COLO668 (cell line): ENCODE results near the gene KIF11.
A peak's percentile ranks its signal among the peaks of the same experiment; 100 is the strongest.

ENCODE experiments used
- DNase-seq: peaks from one replicate; lab custom pipeline; 2025; ENCODE audit not compliant: unreplicated experiment; lab: John Stamatoyannopoulos, UW

Gene KIF11

GRCh38 chr10:92677708-92678107 lies 84.8 kb downstream of the KIF11 start:
- DNase-seq, result no peak

GRCh38 chr10:92678206-92678605 lies 85.3 kb downstream of the KIF11 start:
- DNase-seq, result no peak

GRCh38 chr10:92681306-92681834 lies 88.4 kb downstream of the KIF11 start:
- no peak for DNase-seq

GRCh38 chr10:92688573-92688926 lies 95.6 kb downstream of the KIF11 start:
- DNase-seq, result no peak

- peak; percentile 60 for DNase-seq
Observed at GRCh38 chr10:92688927-92689662, 96.2 kb downstream of the KIF11 start.

- DNase-seq, result peak; percentile 85
Observed at GRCh38 chr10:92689663-92690210, 96.8 kb downstream of the KIF11 start, which contains the start of gene HHEX. Gene HHEX, plus strand, starts transcription at chr10:92689955. Its CDS starts 32 bp downstream, at chr10:92689987.

- peak; percentile 74 for DNase-seq
Observed at GRCh38 chr10:92690211-92690914, 97.4 kb downstream of the KIF11 start.

GRCh38 chr10:92690915-92691590 lies 98.1 kb downstream of the KIF11 start:
- no peak for DNase-seq

- DNase-seq, result no peak
Observed at GRCh38 chr10:92691591-92692079, 98.7 kb downstream of the KIF11 start.

- DNase-seq, result no peak
Observed at GRCh38 chr10:92692080-92692671, 99.2 kb downstream of the KIF11 start.

- DNase-seq, result no peak
Observed at GRCh38 chr10:92692697-92693533, 100.0 kb downstream of the KIF11 start.

GRCh38 chr10:92693534-92693893 lies 100.6 kb downstream of the KIF11 start:
- DNase-seq, result no peak

GRCh38 chr10:92695679-92696605 lies 103.0 kb downstream of the KIF11 start:
- DNase-seq, result no peak

GRCh38 chr10:92696606-92697383 lies 103.9 kb downstream of the KIF11 start:
- no peak for DNase-seq

- no peak for DNase-seq
Observed at GRCh38 chr10:92697663-92698511, 105.0 kb downstream of the KIF11 start.

GRCh38 chr10:92699193-92699517 lies 106.2 kb downstream of the KIF11 start:
- no peak for DNase-seq
